Smooth muscle cell (in vitro differentiated cells): ENCODE measurements around the gene KRT20. TPM values are rescaled to one million over a fixed set of nuclear protein-coding genes. Genes with fewer than 3 reads are reported as not detected.

Experiments used
- DNase-seq: peaks from one replicate; lab custom pipeline; 2025; ENCODE audit not compliant: unreplicated experiment; lab: John Stamatoyannopoulos, UW
- H2AFZ ChIP-seq: fragments of 200-600 bp; sonication (generic); 2 replicates; pipeline ENCODE4 v1.6.0; 2016; ENCODE audit warnings: antibody characterized with exemption, low read depth, mild to moderate bottlenecking
- H3F3A ChIP-seq: fragments of 200-600 bp; sonication (generic); 2 replicates; pipeline ENCODE4 v1.6.0; 2017; ENCODE audit warnings: antibody characterized with exemption, low read depth
- H3K27ac ChIP-seq: fragments of 200-600 bp; sonication (generic); 2 replicates; pipeline ENCODE4 v1.5.1; 2016; ENCODE audit warnings: low read depth, mild to moderate bottlenecking
- H3K27me3 ChIP-seq: fragments of 200-600 bp; sonication (generic); 2 replicates; pipeline ENCODE4 v1.6.1; 2016; ENCODE audit warnings: low read depth, mild to moderate bottlenecking
- H3K36me3 ChIP-seq: fragments of 200-600 bp; sonication (generic); 2 replicates; pipeline ENCODE4 v1.5.1; 2016; ENCODE audit warnings: low read depth
- H3K4me1 ChIP-seq: fragments of 200-600 bp; sonication (generic); 2 replicates; pipeline ENCODE4 v1.5.1; 2016; ENCODE audit warnings: low read depth
- H3K4me2 ChIP-seq: fragments of 200-600 bp; sonication (generic); 2 replicates; pipeline ENCODE4 v1.6.0; 2016; ENCODE audit warnings: mild to moderate bottlenecking
- H3K4me3 ChIP-seq: fragments of 200-600 bp; sonication (generic); 2 replicates; pipeline ENCODE4 v1.5.1; 2016; ENCODE audit warnings: mild to moderate bottlenecking
- H3K79me2 ChIP-seq: fragments of 200-600 bp; sonication (generic); 2 replicates; pipeline ENCODE4 v1.6.0; 2016; ENCODE audit warnings: low read depth, mild to moderate bottlenecking
- H3K9ac ChIP-seq: fragments of 200-600 bp; sonication (generic); 2 replicates; pipeline ENCODE4 v1.6.0; 2016; ENCODE audit warnings: low read depth
- H3K9me3 ChIP-seq: fragments of 200-600 bp; sonication (generic); replicated peaks from 2 replicates; pipeline ENCODE4 v1.5.1; 2016; ENCODE audit warnings: low read depth
- H4K20me1 ChIP-seq: fragments of 200-600 bp; sonication (generic); 2 replicates; pipeline ENCODE4 v1.6.0; 2016; ENCODE audit warnings: low read depth
- CTCF ChIP-seq: fragments of 200-600 bp; sonication (generic); IDR thresholded peaks from 2 replicates; pipeline ENCODE4 v1.5.1; 2017; ENCODE audit warnings: borderline replicate concordance, mild to moderate bottlenecking, antibody characterized with exemption; ENCODE audit not compliant: insufficient read depth, poor library complexity, severe bottlenecking
- WGBS: methylation state at CpG from one replicate; pipeline ENCODE4 v1.1.7; 2016; ENCODE audit warnings: low lambda C conversion rate; 5-methylcytosine and 5-hydroxymethylcytosine counted together
- polyA plus RNA-seq: library from polyadenylated mRNA; unstranded; fragments of >200 nt; fragmentation: Nextera tagmentation; extraction: Ambion mirVana; gene quantifications from 2 replicates; pipeline ENCODE4 v1.2.1, GENCODE V29; 2016
- total RNA-seq: library from RNA; depleted of rRNA; stranded (reverse); fragments of >200 nt; gene quantifications from 2 replicates; pipeline ENCODE4 v1.2.3, GENCODE V29; 2014

KRT20 gene
- total and polyA plus RNA-seq, 2 experiments from 2014 or later: not detected

GRCh38 chr17:40901981-40902474, 17.0 kb upstream of the KRT20 start:
- no peak for DNase-seq
- H3K36me3 ChIP-seq: no peaks in the 10 kb centered on the region
- H3K27ac ChIP-seq: peak overlapping the region; percentile 94
- peaks cover 4% of the 10 kb centered on the region for H3K4me1 ChIP-seq
- H3K4me3 ChIP-seq: no peak overlapping the region
- H4K20me1 ChIP-seq: no peaks in the 10 kb centered on the region
- no peaks in the 10 kb centered on the region for H3K9me3 ChIP-seq
- no peaks in the 10 kb centered on the region for H3K79me2 ChIP-seq
- no peak overlapping the region for H3K4me2 ChIP-seq
- H2AFZ ChIP-seq: no peak overlapping the region
- peak overlapping the region; percentile 14 for H3K9ac ChIP-seq
- H3K27me3 ChIP-seq: no peaks in the 10 kb centered on the region
- 84% methylated on average over 1 of the region's 1 CpG for WGBS
- no peak for TF ChIP-seq CTCF
- H3F3A ChIP-seq: peaks cover 5% of the 10 kb centered on the region

- no peak for TF ChIP-seq CTCF
- no peak overlapping the region for H3K27ac ChIP-seq
- no peak overlapping the region for H3K9ac ChIP-seq
- H3K79me2 ChIP-seq: no peaks in the 10 kb centered on the region
- H3F3A ChIP-seq: peaks cover 5% of the 10 kb centered on the region
- no peaks in the 10 kb centered on the region for H3K9me3 ChIP-seq
- H3K4me1 ChIP-seq: peaks cover 4% of the 10 kb centered on the region
- no peaks in the 10 kb centered on the region for H3K27me3 ChIP-seq
- no peak overlapping the region for H3K4me3 ChIP-seq
- H3K36me3 ChIP-seq: no peaks in the 10 kb centered on the region
- H2AFZ ChIP-seq: no peak overlapping the region
- DNase-seq: no peak
- no peaks in the 10 kb centered on the region for H4K20me1 ChIP-seq
- 87% methylated on average over 5 of the region's 5 CpGs for WGBS
- no peak overlapping the region for H3K4me2 ChIP-seq
Observed at GRCh38 chr17:40900809-40901356, 15.8 kb upstream of the KRT20 start.

GRCh38 chr17:40896916-40897455, 11.9 kb upstream of the KRT20 start:
- no peak for TF ChIP-seq CTCF

GRCh38 chr17:40895106-40895730, 10.2 kb upstream of the KRT20 start:
- WGBS: 80% methylated on average over 9 of the region's 9 CpGs
- TF ChIP-seq CTCF: no peak

More at GRCh38 chr17:40896916-40897455, 11.9 kb upstream of the KRT20 start:
- Histone ChIP-seq H4K20me1 (no peaks in the 10 kb centered on the region), H3K27me3 (peaks cover 6% of the 10 kb centered on the region), H2AFZ (no peak overlapping the region), H3K9ac (no peak overlapping the region), H3K79me2 (no peaks in the 10 kb centered on the region), H3K4me2 (no peak overlapping the region), H3K4me3 (no peak overlapping the region), H3F3A (no peaks in the 10 kb centered on the region), H3K9me3 (no peaks in the 10 kb centered on the region), H3K4me1 (no peaks in the 10 kb centered on the region), H3K27ac (no peak overlapping the region), H3K36me3 (no peaks in the 10 kb centered on the region)
- DNase-seq: no peak
- WGBS: 91% methylated on average over 4 of the region's 4 CpGs

More at GRCh38 chr17:40895106-40895730, 10.2 kb upstream of the KRT20 start:
- Histone ChIP-seq H3K36me3 (no peaks in the 10 kb centered on the region), H3K27me3 (peaks cover 11% of the 10 kb centered on the region), H3K4me3 (no peak overlapping the region), H3K4me2 (no peak overlapping the region), H4K20me1 (no peaks in the 10 kb centered on the region), H3K27ac (no peak overlapping the region), H3K4me1 (no peaks in the 10 kb centered on the region), H3F3A (no peaks in the 10 kb centered on the region), H3K9ac (no peak overlapping the region), H2AFZ (no peak overlapping the region), H3K9me3 (no peaks in the 10 kb centered on the region), H3K79me2 (no peaks in the 10 kb centered on the region)
- DNase-seq: no peak
